Panc1 (cell line): ENCODE data around the gene PRDX5. TPM values are rescaled to one million over a fixed set of nuclear protein-coding genes. Genes with fewer than 3 reads are reported as not detected.

Source experiments
- ATAC-seq: fragments of 200-7000 bp; cut with Tn5 transposase; 2 replicates; pipeline ENCODE4 v1.9.1; 2020; ENCODE audit warnings: mild to moderate bottlenecking, moderate library complexity
- BruUV-seq: library from RNA; stranded (reverse); fragments of 400-500 nt; replicated peaks from 2 replicates; lab custom pipeline; 2021; lab: Mats Ljungman, UMichigan
- CTCF ChIA-PET: fragments of 300-600 bp; sonication (Branson Sonifier 250); formaldehyde crosslinking; loops from one replicate; lab custom pipeline; 2022; ENCODE audit warnings: antibody characterized with exemption; lab: Charles Lee
- POLR2A ChIA-PET: fragments of 300-600 bp; sonication (Branson Sonifier 250); formaldehyde crosslinking; loops from one replicate; lab custom pipeline; 2022; ENCODE audit warnings: antibody characterized with exemption; lab: Charles Lee
- DNase-seq: peaks from one replicate; pipeline ENCODE4 v3.0.0-alpha.2; 2010; ENCODE audit warnings: low read depth, low spot score
- H3K27ac ChIP-seq: 2 replicates; pipeline ENCODE4 v1.5.1; 2011; ENCODE audit warnings: mild to moderate bottlenecking, low read length, inconsistent platforms
- H3K27me3 ChIP-seq: fragments of 200-500 bp; sonication (Bioruptor generic); 2 replicates; pipeline ENCODE4 v1.6.0; 2014; ENCODE audit warnings: low read length, inconsistent platforms; ENCODE audit not compliant: control insufficient read depth, insufficient read depth
- H3K36me3 ChIP-seq: fragments of 200-500 bp; sonication (Bioruptor generic); 2 replicates; pipeline ENCODE4 v1.5.1; 2014; ENCODE audit warnings: inconsistent platforms, mild to moderate bottlenecking, low read length, moderate library complexity; ENCODE audit not compliant: control insufficient read depth, insufficient read depth
- H3K4me1 ChIP-seq: 2 replicates; pipeline ENCODE4 v1.5.1; 2011; ENCODE audit warnings: inconsistent platforms, mild to moderate bottlenecking, low read length, moderate library complexity; ENCODE audit not compliant: control insufficient read depth, insufficient read depth
- H3K4me3 ChIP-seq, 2 experiments: 2 replicates each; pipeline ENCODE4 v1.5.1; 2011 to 2012; ENCODE audit warnings: low read depth in 2 of 2, low read length in 2 of 2, mild to moderate bottlenecking in 2 of 2, inconsistent platforms in 1 of 2, moderate library complexity in 1 of 2
- H3K9me3 ChIP-seq: fragments of 200-500 bp; sonication (Bioruptor generic); 2 replicates; pipeline ENCODE4 v1.5.1; 2014; ENCODE audit warnings: low read depth, mild to moderate bottlenecking, inconsistent platforms, low read length, moderate library complexity; ENCODE audit not compliant: control insufficient read depth, insufficient read depth
- POLR2AphosphoS5 ChIP-seq: IDR thresholded peaks from 2 replicates; pipeline ENCODE4 v1.6.1; 2012; ENCODE audit warnings: mild to moderate bottlenecking, low read depth, low read length, moderate library complexity
- SIN3A ChIP-seq: IDR thresholded peaks from 2 replicates; pipeline ENCODE4 v1.6.1; 2012; ENCODE audit warnings: low read depth, mild to moderate bottlenecking, low read length, moderate library complexity, borderline replicate concordance; ENCODE audit not compliant: insufficient read depth
- TCF7L2 ChIP-seq: IDR thresholded peaks from 2 replicates; pipeline ENCODE4 v1.6.1; 2011; ENCODE audit warnings: mild to moderate bottlenecking, low read depth, low read length, inconsistent platforms
- in situ Hi-C: cut with HindIII; loops from 2 replicates; pipeline ENCODE4 v1.10.0; 2016; ENCODE audit warnings: low sequenced_read_pairs, low pct_unique_long_range_greater_than_20kb
- intact Hi-C: fragments of 100-400 bp; cut with micrococcal nuclease; formaldehyde crosslinking; loops from one replicate; pipeline ENCODE4 v1.10.0; 2022; ENCODE audit not compliant: unreplicated experiment
- total RNA-seq: library from RNA; stranded (reverse); gene quantifications from one replicate; pipeline ENCODE4 v1.2.1, GENCODE V29; 2021; ENCODE audit not compliant: unreplicated experiment
- TF ChIP-seq, protein P1 (sequence below): fragments of 450-650 bp; IDR thresholded peaks from 2 replicates; pipeline ENCODE4 v1.5.1; 2017; ENCODE audit warnings: mild to moderate bottlenecking
- TF ChIP-seq, protein P2 (sequence below), 2 experiments: IDR thresholded peaks; 2 replicates each; pipeline ENCODE4 v1.6.1; 2011 to 2012; ENCODE audit warnings: low read depth in 2 of 2, control low read depth in 1 of 2, low read length in 1 of 2, mild to moderate bottlenecking in 1 of 2, moderate library complexity in 1 of 2; ENCODE audit not compliant: insufficient read depth in 1 of 2

PRDX5 gene
- total RNA-seq, 1 experiment from 2014 or later = 492 TPM

DNA sequence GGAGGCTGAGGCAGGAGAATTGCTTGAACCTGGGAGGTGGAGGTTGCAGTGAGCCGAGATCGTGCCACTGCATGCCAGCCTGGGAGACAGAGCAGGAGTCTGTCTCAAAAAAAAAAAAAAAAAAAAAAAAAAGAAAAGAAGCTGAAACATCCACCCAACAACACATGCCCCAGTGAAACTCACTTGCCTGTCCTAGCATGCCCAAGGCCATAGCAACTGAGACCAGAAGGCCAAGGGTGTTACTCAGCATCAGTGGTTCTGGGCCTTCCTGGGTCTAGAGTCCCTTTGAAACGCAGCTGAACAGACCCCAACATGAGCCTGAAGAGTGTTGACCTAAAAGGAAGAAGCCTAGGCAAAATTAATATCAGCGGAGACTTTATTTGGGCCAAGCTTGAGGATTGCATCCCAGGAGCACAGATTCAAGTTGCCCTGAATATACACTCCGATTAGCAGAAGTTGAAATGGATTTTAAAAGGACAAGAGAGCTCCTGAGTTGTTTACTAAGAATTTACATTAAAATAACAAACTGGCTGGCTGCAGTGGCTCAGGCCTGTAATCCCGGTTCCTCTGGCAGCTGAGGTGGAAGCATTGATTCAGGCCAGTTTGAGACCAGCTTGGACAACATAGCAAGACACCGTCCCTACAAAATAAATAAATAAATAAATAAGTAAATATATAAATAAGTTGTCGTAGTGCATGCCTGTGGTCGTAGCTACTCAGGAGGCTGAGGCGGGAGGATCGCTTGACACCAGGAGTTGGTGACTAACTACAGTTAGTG, 7.0 kb downstream of the PRDX5 start:
- no peak overlapping the region for H3K4me3 ChIP-seq
- H3K27ac ChIP-seq = no peak overlapping the region
- BruUV-seq = no TSS peak
- no peak for TF ChIP-seq TCF7L2
- TF ChIP-seq SIN3A = no peak
- no peak for DNase-seq
- in situ Hi-C loops = no loop called here
- H3K4me1 ChIP-seq = peaks cover 32% of the 10 kb centered on the region
- CTCF ChIA-PET = interaction anchor here (0.7 to 1.0 kb wide), 3 partner anchors 24 to 32 kb away, joined by 3 to 7 read pairs (median 4); no protein-coding TSS in a partner anchor
- H3K9me3 ChIP-seq = no peaks in the 10 kb centered on the region
- intact Hi-C loops = no loop called here
- POLR2A ChIA-PET = no interaction called here
- H3K27me3 ChIP-seq = no peaks in the 10 kb centered on the region
- no peak for ATAC-seq
- H3K36me3 ChIP-seq = no peaks in the 10 kb centered on the region

DNA sequence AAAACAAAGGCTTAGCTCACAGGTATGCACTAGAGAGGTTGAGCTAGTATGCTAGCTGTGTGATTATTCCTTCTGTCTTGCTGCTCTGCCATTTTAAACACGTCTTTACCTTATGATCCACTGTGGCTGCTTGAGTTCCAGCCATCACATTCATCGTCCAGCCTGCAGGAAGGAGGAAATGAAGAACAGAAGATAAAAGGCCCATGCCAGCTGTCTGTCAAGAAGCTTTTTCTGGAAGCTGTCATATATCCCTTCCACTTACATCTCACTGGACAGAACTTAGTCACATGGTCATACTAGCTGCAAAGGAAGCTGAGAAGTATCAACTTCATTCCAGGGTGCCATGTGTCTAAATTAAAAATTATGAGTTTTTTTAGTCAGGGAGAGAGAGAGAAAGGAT, 9.5 kb downstream of the PRDX5 start:
- no peaks in the 10 kb centered on the region for H3K27me3 ChIP-seq
- H3K27ac ChIP-seq = no peak overlapping the region
- BruUV-seq = no TSS peak
- POLR2A ChIA-PET = no interaction called here
- in situ Hi-C loops (no loop called here), intact Hi-C loops (no loop called here)
- no peaks in the 10 kb centered on the region for H3K36me3 ChIP-seq
- H3K4me1 ChIP-seq = peaks cover 22% of the 10 kb centered on the region
- ATAC-seq (no peak), DNase-seq (no peak)
- H3K9me3 ChIP-seq = no peaks in the 10 kb centered on the region
- CTCF ChIA-PET = no interaction called here
- TF ChIP-seq POLR2AphosphoS5 (no peak), TCF7L2 (no peak), SIN3A (no peak)
- TF ChIP-seq, protein P1, sequence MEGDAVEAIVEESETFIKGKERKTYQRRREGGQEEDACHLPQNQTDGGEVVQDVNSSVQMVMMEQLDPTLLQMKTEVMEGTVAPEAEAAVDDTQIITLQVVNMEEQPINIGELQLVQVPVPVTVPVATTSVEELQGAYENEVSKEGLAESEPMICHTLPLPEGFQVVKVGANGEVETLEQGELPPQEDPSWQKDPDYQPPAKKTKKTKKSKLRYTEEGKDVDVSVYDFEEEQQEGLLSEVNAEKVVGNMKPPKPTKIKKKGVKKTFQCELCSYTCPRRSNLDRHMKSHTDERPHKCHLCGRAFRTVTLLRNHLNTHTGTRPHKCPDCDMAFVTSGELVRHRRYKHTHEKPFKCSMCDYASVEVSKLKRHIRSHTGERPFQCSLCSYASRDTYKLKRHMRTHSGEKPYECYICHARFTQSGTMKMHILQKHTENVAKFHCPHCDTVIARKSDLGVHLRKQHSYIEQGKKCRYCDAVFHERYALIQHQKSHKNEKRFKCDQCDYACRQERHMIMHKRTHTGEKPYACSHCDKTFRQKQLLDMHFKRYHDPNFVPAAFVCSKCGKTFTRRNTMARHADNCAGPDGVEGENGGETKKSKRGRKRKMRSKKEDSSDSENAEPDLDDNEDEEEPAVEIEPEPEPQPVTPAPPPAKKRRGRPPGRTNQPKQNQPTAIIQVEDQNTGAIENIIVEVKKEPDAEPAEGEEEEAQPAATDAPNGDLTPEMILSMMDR = no peak
- TF ChIP-seq, protein P2, sequence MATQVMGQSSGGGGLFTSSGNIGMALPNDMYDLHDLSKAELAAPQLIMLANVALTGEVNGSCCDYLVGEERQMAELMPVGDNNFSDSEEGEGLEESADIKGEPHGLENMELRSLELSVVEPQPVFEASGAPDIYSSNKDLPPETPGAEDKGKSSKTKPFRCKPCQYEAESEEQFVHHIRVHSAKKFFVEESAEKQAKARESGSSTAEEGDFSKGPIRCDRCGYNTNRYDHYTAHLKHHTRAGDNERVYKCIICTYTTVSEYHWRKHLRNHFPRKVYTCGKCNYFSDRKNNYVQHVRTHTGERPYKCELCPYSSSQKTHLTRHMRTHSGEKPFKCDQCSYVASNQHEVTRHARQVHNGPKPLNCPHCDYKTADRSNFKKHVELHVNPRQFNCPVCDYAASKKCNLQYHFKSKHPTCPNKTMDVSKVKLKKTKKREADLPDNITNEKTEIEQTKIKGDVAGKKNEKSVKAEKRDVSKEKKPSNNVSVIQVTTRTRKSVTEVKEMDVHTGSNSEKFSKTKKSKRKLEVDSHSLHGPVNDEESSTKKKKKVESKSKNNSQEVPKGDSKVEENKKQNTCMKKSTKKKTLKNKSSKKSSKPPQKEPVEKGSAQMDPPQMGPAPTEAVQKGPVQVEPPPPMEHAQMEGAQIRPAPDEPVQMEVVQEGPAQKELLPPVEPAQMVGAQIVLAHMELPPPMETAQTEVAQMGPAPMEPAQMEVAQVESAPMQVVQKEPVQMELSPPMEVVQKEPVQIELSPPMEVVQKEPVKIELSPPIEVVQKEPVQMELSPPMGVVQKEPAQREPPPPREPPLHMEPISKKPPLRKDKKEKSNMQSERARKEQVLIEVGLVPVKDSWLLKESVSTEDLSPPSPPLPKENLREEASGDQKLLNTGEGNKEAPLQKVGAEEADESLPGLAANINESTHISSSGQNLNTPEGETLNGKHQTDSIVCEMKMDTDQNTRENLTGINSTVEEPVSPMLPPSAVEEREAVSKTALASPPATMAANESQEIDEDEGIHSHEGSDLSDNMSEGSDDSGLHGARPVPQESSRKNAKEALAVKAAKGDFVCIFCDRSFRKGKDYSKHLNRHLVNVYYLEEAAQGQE (IDR thresholded peaks at IDR 0.05; ENCODE audit: insufficient read depth in 1 of 2, low read depth in 2 of 2, low read length in 1 of 2) = no peak
- H3K4me3 ChIP-seq = no peak overlapping the region

DNA sequence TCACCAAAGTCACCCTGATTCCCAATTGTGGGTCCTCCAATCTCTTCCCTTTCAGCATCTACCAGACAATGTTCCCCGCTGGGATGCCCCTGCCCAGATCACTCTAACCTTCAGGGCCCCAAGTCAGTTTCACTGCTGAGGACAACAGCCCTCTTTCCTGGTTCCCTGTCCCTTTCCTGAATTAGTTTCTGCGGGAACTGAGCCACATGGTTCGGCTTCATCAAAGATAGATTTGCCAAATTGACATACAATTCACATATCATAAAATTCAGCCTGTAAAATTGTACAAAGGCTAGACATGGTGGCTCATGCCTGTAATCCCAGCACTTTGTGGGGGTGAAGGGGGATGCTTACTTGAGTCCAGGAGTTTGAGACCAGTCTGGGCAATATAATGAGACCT, 10.1 kb downstream of the PRDX5 start:
- Histone ChIP-seq H3K4me3 (no peak overlapping the region), H3K27ac (no peak overlapping the region), H3K36me3 (no peaks in the 10 kb centered on the region), H3K9me3 (no peaks in the 10 kb centered on the region), H3K27me3 (no peaks in the 10 kb centered on the region), H3K4me1 (peaks cover 21% of the 10 kb centered on the region)
- ChIA-PET CTCF (no interaction called here), POLR2A (no interaction called here)
- intact Hi-C loops = no loop called here
- TF ChIP-seq, protein P1 = no peak
- no peak for TF ChIP-seq POLR2AphosphoS5
- TF ChIP-seq, protein P2 (IDR thresholded peaks at IDR 0.05; ENCODE audit: insufficient read depth in 1 of 2, low read depth in 2 of 2, low read length in 1 of 2) = no peak
- no peak for TF ChIP-seq TCF7L2
- TF ChIP-seq SIN3A = no peak
- BruUV-seq = no TSS peak
- in situ Hi-C loops = no loop called here
- ATAC-seq (no peak), DNase-seq (no peak)
